Forelimb muscle (tissue), 1 donor: ENCODE measurements around the gene PGC. TPM values are rescaled to one million over a fixed set of nuclear protein-coding genes. Genes with fewer than 3 reads are reported as not detected.

ENCODE experiments used
- DNase-seq: peaks from one replicate; pipeline ENCODE4 v3.0.0-alpha.2; 2013; ENCODE audit warnings: low read depth
- polyA plus RNA-seq: library from polyadenylated mRNA; unstranded; fragments of 120-200 nt; gene quantifications from one replicate; pipeline ENCODE4 v1.2.1, GENCODE V29; 2013; ENCODE audit not compliant: insufficient read length

PGC gene
- polyA plus RNA-seq, 1 donor, result not detected

DNA sequence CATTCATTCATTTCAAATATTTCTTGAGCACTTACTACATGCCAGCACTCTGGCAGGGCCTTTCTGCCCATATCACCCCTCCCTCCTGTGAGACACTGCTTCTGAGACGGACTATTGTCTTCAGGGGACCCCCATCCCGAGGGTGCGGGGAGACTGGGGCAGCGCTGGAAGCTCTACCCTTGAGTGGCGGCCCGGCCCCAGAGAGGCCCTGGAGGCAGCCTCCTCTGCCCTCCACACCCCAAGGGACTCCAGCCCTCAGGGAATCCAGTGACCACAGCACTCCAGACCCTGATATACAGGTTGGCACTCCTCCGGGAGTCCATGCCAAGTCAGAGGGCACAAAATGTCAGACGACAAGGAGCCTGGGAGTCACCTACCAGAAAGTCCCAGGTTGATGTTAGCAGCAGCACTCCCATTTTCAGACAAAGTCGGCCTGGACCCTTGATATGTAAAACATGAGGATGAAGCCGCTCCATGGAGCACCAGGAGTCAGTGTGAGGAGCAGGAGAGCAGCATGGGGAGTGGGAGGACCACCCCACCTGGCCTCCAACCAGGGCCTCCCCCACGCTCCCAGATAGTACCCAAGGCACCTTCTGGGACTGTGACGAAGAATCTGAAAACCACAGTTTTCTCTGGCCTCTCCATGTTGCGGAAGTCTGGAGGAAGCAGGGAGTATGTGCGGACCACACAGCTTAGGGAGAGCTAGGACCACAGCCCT, 32.5 kb downstream of the PGC start:
- no peak for DNase-seq

GRCh38 chr6:41713650-41714291, 33.4 kb downstream of the PGC start:
- no peak for DNase-seq

DNA sequence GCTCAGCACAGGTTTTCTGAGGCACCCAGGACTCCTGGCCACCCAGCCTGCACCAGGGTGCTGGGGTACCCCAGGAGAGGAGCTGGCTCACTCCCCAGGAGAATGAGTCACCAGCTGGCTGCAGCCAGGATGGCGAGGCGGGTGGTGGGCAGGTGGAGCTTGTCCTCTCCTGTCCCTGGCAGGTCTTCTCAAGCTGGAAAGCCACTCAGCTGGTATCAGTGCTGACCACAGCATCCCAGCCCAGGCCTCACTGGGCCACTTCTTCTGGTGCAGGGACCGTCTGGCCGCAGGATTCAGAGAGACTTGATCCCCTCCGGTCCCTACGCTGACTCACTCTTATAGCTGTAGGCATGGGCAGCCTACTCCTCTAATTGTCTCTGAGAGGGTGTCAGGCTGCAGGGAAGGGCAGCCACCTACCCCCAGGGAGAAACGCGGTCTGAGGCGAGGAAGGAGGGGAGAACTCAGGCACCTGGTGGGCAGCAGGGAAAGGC, 34.0 kb downstream of the PGC start:
- no peak for DNase-seq

- no peak for DNase-seq
These were observed 34.5 kb downstream of the PGC start for GRCh38 chr6:41712651-41713103.

- DNase-seq, result no peak
These were observed 35.7 kb downstream of the PGC start for GRCh38 chr6:41711323-41712038.

DNA sequence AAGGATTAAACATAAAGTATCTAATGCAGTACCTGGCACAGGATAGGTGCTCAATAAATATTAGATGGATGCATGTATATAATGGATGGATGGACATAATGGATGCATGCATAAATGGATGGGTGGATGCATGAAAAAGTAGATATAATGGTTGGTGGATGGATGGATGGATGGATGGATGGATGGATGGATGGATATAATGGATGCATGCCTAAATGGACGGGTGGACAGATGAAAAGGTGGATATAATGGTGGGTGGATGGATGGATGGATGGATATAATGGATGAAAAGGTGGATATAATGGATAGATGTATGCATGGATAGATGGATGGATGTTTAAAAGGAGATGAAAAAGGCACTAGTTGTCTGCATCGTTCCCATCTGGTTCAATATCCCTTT, 37.8 kb downstream of the PGC start:
- no peak for DNase-seq

- DNase-seq, result no peak
These were observed 38.3 kb downstream of the PGC start for GRCh38 chr6:41708856-41709255.

GRCh38 chr6:41707565-41708200, 39.5 kb downstream of the PGC start:
- DNase-seq, result no peak

DNA sequence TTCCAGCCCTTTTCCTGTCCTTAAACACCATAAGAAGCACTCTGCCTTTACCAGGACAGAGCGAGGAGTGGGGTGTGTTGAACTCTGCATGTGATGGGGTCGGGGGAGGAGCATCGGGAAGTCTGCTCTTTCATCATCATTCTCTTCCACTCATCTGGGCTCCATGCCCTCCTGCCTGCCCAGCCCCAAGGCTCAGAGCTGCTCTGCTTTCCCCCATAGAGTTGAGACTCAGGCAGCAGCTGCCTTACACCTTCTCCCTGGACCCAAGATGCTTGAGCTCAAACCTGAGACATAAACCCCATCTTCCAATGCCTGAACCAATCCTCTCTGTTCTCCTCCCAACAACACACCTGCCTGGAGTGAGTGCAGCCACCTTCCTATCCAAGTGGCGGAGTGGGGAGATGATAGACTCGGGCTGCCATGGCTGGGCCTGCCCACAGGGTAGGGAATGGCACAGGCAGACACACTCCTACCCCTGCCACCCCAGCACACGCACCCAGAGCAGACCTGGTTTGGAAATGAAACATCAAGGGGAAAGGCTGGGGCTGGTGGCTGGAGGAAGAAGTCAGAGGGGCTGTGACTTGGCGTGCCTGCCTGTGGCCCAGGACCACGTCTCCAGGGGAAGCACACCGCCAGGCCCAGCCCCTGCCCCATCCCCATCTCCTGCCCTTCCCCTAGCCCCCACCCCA, 40.2 kb downstream of the PGC start:
- DNase-seq, result no peak

GRCh38 chr6:41705996-41706835, 41.0 kb downstream of the PGC start:
- peak; percentile 35 for DNase-seq

DNA sequence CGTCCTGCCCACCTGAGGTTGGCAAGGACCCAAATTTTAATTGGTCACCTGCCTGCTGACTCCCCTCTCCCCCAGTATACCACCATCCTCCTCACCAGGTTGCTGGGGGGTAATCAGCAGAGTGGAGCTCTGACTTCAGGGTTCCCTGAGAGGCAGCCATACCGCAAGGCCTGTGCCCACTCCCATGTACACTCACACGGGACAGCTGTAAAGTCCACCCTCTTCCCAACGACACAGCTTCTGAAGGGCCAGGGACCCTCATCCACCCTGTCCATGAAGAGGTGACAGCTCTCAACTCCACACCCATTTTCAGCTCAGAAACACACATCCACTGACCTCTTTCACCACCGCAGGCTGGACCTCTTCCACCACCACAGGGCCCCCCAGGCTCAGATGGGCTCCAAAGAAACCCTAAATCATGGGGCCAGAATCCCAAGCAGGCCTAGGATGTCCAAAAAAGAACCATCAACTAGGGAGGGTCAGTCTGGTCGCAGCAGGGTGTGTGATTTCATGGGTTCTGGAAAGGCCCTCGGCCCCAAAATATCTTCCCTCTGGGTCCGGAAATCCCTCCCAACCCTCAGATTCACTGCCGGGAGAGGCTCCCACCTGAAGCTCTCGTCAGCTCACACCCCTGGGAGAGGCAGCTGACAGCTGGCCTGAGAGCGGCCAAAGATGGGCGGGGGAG, 41.7 kb downstream of the PGC start:
- no peak for DNase-seq

DNA sequence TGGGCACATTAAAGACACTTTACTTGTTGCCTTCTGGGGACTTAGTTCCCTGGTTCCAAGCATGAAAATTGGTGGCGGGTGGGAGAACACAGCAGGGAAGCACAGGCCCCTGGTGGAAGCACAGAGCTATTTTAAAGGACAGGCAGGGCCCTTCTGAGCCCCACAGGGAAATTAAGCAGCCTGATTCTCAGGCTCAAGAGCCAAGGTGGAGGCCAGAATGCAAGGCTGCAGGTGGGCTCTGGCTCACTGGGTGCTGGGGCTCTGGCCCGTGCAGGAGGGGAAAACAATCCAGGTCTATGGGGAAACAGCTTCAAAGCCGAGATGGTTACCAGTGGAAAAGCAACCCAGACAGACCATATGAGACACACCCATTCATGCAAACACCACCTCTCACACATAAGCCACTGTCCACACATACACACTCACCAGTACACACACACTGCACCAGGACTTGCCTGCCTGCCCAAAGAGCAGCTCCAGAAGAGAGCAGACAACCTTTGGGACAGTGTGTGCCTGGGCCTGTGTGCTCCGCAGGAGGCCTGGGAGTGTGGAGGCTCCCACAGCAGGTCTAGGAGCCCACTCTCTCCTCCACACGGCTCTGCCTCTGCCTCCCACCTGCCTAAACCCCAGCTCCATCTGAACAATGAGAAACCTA, 42.4 kb downstream of the PGC start:
- DNase-seq, result no peak

DNA sequence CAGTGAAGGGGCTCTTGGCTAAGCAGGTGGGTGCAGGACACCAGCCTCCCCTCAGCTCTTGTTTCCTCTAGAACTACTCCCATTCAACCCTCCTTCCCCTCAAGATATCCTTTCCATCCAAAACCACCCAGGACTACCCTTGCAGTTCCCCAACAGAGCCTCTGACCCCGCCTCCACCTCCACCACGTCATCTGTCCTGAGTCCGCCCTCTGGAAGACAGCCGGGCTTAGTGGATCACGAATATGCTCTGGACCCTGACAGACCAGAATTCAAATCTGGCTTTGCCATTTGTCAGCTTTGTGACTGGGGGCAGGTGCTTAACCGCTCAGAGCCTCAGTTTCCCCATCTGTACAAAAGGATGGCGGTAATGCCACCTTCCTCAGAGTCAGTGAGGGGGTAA, 43.2 kb downstream of the PGC start:
- DNase-seq, result no peak

- no peak for DNase-seq
These were observed 44.3 kb downstream of the PGC start for GRCh38 chr6:41702771-41703494.

DNA sequence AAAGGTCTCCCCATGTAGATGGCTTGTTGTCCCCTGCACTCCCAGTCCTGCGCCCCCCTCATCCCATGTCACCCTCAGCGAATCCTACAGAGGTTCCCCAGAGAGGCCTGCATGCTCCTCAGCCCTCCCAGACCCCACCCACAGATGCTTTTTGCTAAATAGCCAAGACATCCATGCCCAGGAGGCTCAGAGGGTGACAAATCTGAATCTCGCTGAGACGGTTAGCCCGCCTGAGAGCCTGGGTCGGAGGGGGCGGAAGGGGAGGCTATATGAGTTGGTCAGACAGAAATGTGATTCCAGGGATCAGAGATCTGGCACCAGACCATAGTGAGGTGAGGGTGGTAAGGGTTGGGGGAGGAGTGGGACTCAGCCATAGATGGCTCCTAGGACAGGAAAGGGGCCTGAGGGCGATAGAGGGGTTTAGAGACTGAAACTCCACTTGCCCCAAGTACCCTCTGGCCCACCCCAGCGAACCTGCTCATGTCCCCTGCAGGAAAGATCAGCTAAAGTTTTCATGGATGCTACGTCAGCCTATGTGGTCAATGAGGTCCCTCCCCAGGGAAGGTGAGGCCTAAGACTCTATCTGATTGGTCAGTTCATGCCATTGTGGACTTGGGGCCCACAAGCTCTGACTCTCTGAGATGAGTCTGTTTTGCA, 45.0 kb downstream of the PGC start:
- no peak for DNase-seq

- no peak for DNase-seq
These were observed 46.5 kb downstream of the PGC start for GRCh38 chr6:41700463-41701347.

GRCh38 chr6:41699063-41699462, 48.1 kb downstream of the PGC start:
- DNase-seq, result no peak
